Ovary (tissue), 9 donors: ENCODE data around the gene SLC25A11. TPM values are rescaled to one million over a fixed set of nuclear protein-coding genes. Genes with fewer than 3 reads are reported as not detected.
"Not testable (repeated sequence)": the region's sequence is repeated elsewhere in the genome, so short reads cannot be mapped to it uniquely, and the experiment has no call there.

Experiments used
- DNase-seq, 5 donors: peaks; one replicate each; pipeline ENCODE4 v3.0.0-alpha.2; 2019 to 2020
- H3K27ac ChIP-seq, 2 donors: fragments of 200-600 bp; one replicate each; pipeline versions ENCODE4 v1.5.1 to v1.8.0; 2019 to 2022
- H3K27me3 ChIP-seq: fragments of 200-600 bp; one replicate; pipeline ENCODE4 v1.8.0; 2022
- H3K36me3 ChIP-seq: fragments of 200-600 bp; sonication (generic); one replicate; pipeline ENCODE4 v1.5.1; 2019
- H3K4me1 ChIP-seq: one replicate; pipeline ENCODE4 v1.8.1; 2013; ENCODE audit warnings: mild to moderate bottlenecking, moderate library complexity; ENCODE audit not compliant: insufficient read depth
- H3K4me3 ChIP-seq: fragments of 200-600 bp; sonication (generic); one replicate; pipeline ENCODE4 v1.5.1; 2017
- H3K9me3 ChIP-seq, 2 donors: fragments of 200-600 bp in 1 of 2; sonication (generic) in 1 of 2; one replicate each; pipeline versions ENCODE4 v1.5.1 to v1.8.1; 2013 to 2019; ENCODE audit warnings: mild to moderate bottlenecking in 1 of 2, moderate library complexity in 1 of 2
- CTCF ChIP-seq, 3 donors: fragments of 450-650 bp in 2 of 3; fragments of 200-600 bp in 1 of 3; IDR thresholded peaks; one replicate each; pipeline versions ENCODE4 v1.5.1 to v1.8.0; 2016 to 2022; ENCODE audit warnings: antibody characterized with exemption in 3 of 3, mild to moderate bottlenecking in 1 of 3
- EP300 ChIP-seq: sonication (generic); formaldehyde crosslinking; IDR thresholded peaks from one replicate; pipeline ENCODE4 v1.6.1; 2017; ENCODE audit warnings: antibody characterized with exemption
- POLR2A ChIP-seq: fragments of 450-650 bp; IDR thresholded peaks from one replicate; pipeline ENCODE4 v1.6.1; 2017; ENCODE audit warnings: antibody characterized with exemption, mild to moderate bottlenecking, moderate library complexity
- WGBS, 3 donors: extraction: QIAGEN DNeasy Blood & Tissue Kit in 1 of 3; methylation state at CpG; one replicate each; pipeline versions ENCODE4 v1.1.5 to v1.1.7; 2013 to 2017; 5-methylcytosine and 5-hydroxymethylcytosine counted together
- intact Hi-C, 4 donors: fragments of 100-400 bp; cut with DNase I; formaldehyde crosslinking; loops; one replicate each; pipeline versions ENCODE4 v1.11.0 to v1.15.1; 2022 to 2023
- polyA plus RNA-seq, 2 donors: library from polyadenylated mRNA; stranded (reverse); fragments of 200-250 nt in 1 of 2; fragments of 350-450 nt in 1 of 2; fragmentation: Illumina TruSeq in 1 of 2; extraction: RNeasy Lipid Tissue Mini Kit (QIAGEN cat#74804) in 1 of 2; gene quantifications; one replicate each; pipeline ENCODE4 v1.2.3, GENCODE V29; 2013 to 2014
- total RNA-seq, 7 donors: library from RNA; depleted of rRNA in 2 of 7; stranded (reverse); fragments of >200 nt in 2 of 7; fragmentation: NEBNext Ultra II Directional in 3 of 7; extraction: Animal tissue kit (Norgen Biotek cat#: 25700) in 3 of 7; gene quantifications; one replicate each; pipeline versions ENCODE4 v1.1.0 to v1.2.4, GENCODE V29; 2016 to 2023
- donor health status: DM: no; HTN: no; CAD: no; lungs with moderate emphysema.
- donor health status: DM: no; HTN: no; CAD: no.
- donor health status: Bipolar disorder and iron deficiency.
- donor health status: DM: yes; HTN: yes; CAD: no.
- donor health status: DM: no; HTN: no; CAD: no.
- donor health status: DM: yes; HTN: yes; CAD: no.

Gene SLC25A11
- total and polyA plus RNA-seq, 9 donors, result 12.7 to 55.4 (median 42.3) TPM

DNA sequence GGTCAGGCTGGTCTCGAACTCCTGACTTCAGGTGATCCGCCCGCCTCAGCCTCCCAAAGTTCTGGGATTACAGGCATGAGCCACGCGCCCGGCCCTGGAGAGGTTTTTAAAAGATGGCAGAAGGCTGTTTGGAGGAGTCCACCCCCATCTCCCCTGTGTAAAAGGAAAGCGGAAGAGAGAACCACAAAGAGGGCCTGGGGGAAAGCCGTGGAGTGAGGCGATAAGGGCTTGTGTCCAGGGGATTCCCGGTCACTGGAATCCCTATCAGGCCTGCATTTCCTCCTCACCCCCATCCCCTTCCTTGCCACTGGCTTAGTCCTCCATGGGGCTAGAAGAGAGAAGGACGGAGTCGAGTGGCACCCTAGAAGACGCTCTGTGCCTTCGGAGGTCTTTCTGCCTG is 7.9 kb downstream of the SLC25A11 start, which contains the start of gene GP1BA:
Gene GP1BA, plus strand, starts transcription at position 315 of the 400 bp plus-strand sequence. CDS start 328 bp downstream, outside the sequence.
- Histone ChIP-seq H3K9me3 (no peaks in the 10 kb centered on the region), H3K27ac (no peak within 1 kb of the TSS), H3K4me1 (peaks cover 1% of the 10 kb centered on the region), H3K27me3 (no peaks in the 10 kb centered on the region), H3K36me3 (no peaks in the 10 kb centered on the region), H3K4me3 (no peak within 1 kb of the TSS)
- no peak for DNase-seq
- intact Hi-C loops, result no loop called here
- 78 to 84% (median 78%) methylated on average over 14 of the region's 14 CpGs for WGBS, 3 donors
- TF ChIP-seq POLR2A, result no peak

DNA sequence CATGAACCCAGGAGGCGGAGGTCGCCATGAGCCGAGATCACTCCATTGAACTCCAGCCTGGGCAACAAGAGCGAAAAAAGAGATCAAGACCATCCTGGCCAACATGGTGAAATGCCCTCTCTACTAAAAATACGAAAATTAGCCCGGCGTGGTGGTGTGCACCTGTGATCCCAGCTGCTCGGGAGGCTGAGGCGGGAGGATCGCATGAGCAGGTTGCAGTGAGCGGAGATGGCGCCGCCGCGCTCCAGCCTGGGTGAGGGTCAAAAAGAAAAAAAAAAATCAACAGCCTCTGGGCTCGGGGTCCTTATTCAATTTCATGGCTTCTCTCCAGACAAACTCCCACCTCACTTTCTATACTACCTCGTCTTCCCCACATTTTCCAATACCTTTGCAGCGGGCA is 11.0 kb downstream of the SLC25A11 start:
- no peaks in the 10 kb centered on the region for H3K36me3 ChIP-seq
- TF ChIP-seq POLR2A, result no peak
- no peak for TF ChIP-seq EP300
- no peak for TF ChIP-seq CTCF (IDR thresholded peaks at IDR 0.05)
- 94 to 96% (median 95%) methylated on average over 18 of the region's 18 CpGs for WGBS, 3 donors
- no peaks in the 10 kb centered on the region for H3K9me3 ChIP-seq
- no peak for DNase-seq
- no peak overlapping the region for H3K4me3 ChIP-seq
- no peak overlapping the region for H3K27ac ChIP-seq
- H3K4me1 ChIP-seq, result no peaks in the 10 kb centered on the region
- intact Hi-C loops, result no loop called here
- H3K27me3 ChIP-seq, result no peaks in the 10 kb centered on the region

GRCh38 chr17:4926577-4927335 is 13.1 kb downstream of the SLC25A11 start:
- WGBS, 3 donors, result 55 to 73% (median 70%) methylated on average over 24 of the region's 24 CpGs
- H3K27ac ChIP-seq, H3K4me3 ChIP-seq, H3K4me1 ChIP-seq, intact Hi-C loops, H3K36me3 ChIP-seq, H3K9me3 ChIP-seq, H3K27me3 ChIP-seq, DNase-seq: not testable (repeated sequence)

GRCh38 chr17:4921320-4921719 is 18.5 kb downstream of the SLC25A11 start:
- intact Hi-C loops, result no loop called here
- Histone ChIP-seq H3K36me3 (no peaks in the 10 kb centered on the region), H3K4me1 (no peaks in the 10 kb centered on the region), H3K9me3 (no peaks in the 10 kb centered on the region), H3K4me3 (no peak overlapping the region), H3K27me3 (no peaks in the 10 kb centered on the region), H3K27ac (no peak overlapping the region)
- no peak for DNase-seq
- 88 to 93% (median 93%) methylated on average over 4 of the region's 4 CpGs for WGBS, 3 donors
- TF ChIP-seq CTCF (IDR thresholded peaks at IDR 0.05) (no peak), EP300 (no peak), POLR2A (no peak)

DNA sequence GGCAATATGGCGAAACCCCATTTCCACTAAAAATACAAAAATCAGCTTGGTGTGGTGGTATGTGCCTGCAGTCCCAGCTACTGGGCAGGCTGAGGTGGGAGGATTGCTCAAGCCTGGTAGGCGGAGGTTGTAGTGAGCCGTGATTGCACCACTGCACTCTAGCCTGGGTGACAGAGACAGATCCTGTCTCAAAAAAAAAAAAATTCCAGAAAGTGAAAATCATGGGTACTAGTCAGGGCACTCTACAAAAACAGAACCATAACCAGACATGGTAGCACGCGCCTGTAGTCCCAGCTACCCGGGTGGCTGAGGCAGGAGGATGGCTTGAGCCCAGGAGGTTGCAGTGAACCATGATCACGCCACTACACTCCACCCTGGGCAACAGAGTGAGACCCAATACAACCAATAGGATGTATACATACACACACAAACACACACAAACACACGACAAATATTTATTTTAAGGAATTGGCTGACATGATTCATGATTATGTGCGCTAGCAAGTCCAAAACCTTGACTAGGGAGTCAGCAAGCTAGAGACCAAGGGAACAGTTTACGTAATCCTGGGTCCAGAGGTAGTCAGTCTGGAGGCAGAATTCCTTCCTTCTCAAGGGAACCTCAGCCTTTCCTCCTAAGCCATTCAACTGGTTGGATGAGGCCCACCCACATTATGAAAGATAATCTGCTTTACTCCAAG is 19.3 kb downstream of the SLC25A11 start:
- Histone ChIP-seq H3K27ac (no peak overlapping the region), H3K9me3 (no peaks in the 10 kb centered on the region), H3K4me1 (no peaks in the 10 kb centered on the region), H3K36me3 (no peaks in the 10 kb centered on the region), H3K27me3 (no peaks in the 10 kb centered on the region), H3K4me3 (no peak overlapping the region)
- no peak for TF ChIP-seq POLR2A
- no peak for TF ChIP-seq CTCF (IDR thresholded peaks at IDR 0.05)
- no peak for TF ChIP-seq EP300
- intact Hi-C loops, result no loop called here
- whole genome bisulfite sequencing, 3 donors, result 79 to 87% (median 83%) methylated on average over 10 of the region's 10 CpGs
- DNase-seq, result no peak
